ES-I3 (cell line): Measurements from ENCODE around the gene CDK17.

ENCODE experiments used
- H3K36me3 ChIP-seq: 2 replicates; pipeline ENCODE4 v1.6.1; 2013; ENCODE audit warnings: mild to moderate bottlenecking, low read length, control low read depth, moderate library complexity; ENCODE audit not compliant: insufficient read depth
- H3K4me1 ChIP-seq: 2 replicates; pipeline ENCODE4 v1.6.1; 2013; ENCODE audit warnings: mild to moderate bottlenecking, control low read depth, low read length; ENCODE audit not compliant: insufficient read depth
- H3K9ac ChIP-seq: 2 replicates; pipeline ENCODE4 v1.6.1; 2013; ENCODE audit warnings: low read depth, mild to moderate bottlenecking, low read length, moderate library complexity
- H3K9me3 ChIP-seq: 2 replicates; pipeline ENCODE4 v1.6.1; 2013; ENCODE audit warnings: mild to moderate bottlenecking, low read length, moderate library complexity; ENCODE audit not compliant: control insufficient read depth, insufficient read depth

Gene CDK17

GRCh38 chr12:96294831-96295230 is 105.4 kb downstream of the CDK17 start:
- Histone ChIP-seq H3K9ac (no peak overlapping the region), H3K4me1 (no peaks in the 10 kb centered on the region), H3K36me3 (peaks cover 2% of the 10 kb centered on the region; the same call in 1 of the 2 replicates), H3K9me3 (no peaks in the 10 kb centered on the region)

- H3K36me3 ChIP-seq, result peaks cover 6% of the 10 kb centered on the region; the same call in 1 of the 2 replicates
- H3K9ac ChIP-seq, result no peak overlapping the region
- no peaks in the 10 kb centered on the region for H3K9me3 ChIP-seq
- H3K4me1 ChIP-seq, result no peaks in the 10 kb centered on the region
These were observed 107.1 kb downstream of the CDK17 start for GRCh38 chr12:96293093-96293492.

- no peak overlapping the region for H3K9ac ChIP-seq
- H3K36me3 ChIP-seq, result peaks cover 4% of the 10 kb centered on the region; the same call in 1 of the 2 replicates
- no peaks in the 10 kb centered on the region for H3K9me3 ChIP-seq
- H3K4me1 ChIP-seq, result no peaks in the 10 kb centered on the region
These were observed 111.2 kb downstream of the CDK17 start for GRCh38 chr12:96289067-96289466.

- no peaks in the 10 kb centered on the region for H3K4me1 ChIP-seq
- H3K9me3 ChIP-seq, result no peaks in the 10 kb centered on the region
- peaks cover 4% of the 10 kb centered on the region; the same call in 1 of the 2 replicates for H3K36me3 ChIP-seq
These were observed 115.1 kb downstream of the CDK17 start for GRCh38 chr12:96285158-96285557.

GRCh38 chr12:96274331-96274730 is 125.9 kb downstream of the CDK17 start:
- Histone ChIP-seq H3K9me3 (no peaks in the 10 kb centered on the region; the same call in 1 of the 2 replicates), H3K9ac (no peak overlapping the region), H3K36me3 (peaks cover 4% of the 10 kb centered on the region), H3K4me1 (no peaks in the 10 kb centered on the region)

More at GRCh38 chr12:96285158-96285557, 115.1 kb downstream of the CDK17 start:
- H3K9ac ChIP-seq, result no peak overlapping the region

- Histone ChIP-seq H3K36me3 (peaks cover 4% of the 10 kb centered on the region), H3K4me1 (no peaks in the 10 kb centered on the region), H3K9ac (no peak overlapping the region), H3K9me3 (no peaks in the 10 kb centered on the region; the same call in 1 of the 2 replicates)
These were observed 128.6 kb downstream of the CDK17 start for GRCh38 chr12:96271469-96272199.

GRCh38 chr12:96266238-96266637 is 134.0 kb downstream of the CDK17 start:
- H3K4me1 ChIP-seq, result no peaks in the 10 kb centered on the region
- H3K9ac ChIP-seq, result no peak overlapping the region
- no peaks in the 10 kb centered on the region for H3K36me3 ChIP-seq
- H3K9me3 ChIP-seq, result no peaks in the 10 kb centered on the region

GRCh38 chr12:96265836-96266235 is 134.4 kb downstream of the CDK17 start:
- Histone ChIP-seq H3K36me3 (no peaks in the 10 kb centered on the region), H3K9ac (no peak overlapping the region), H3K4me1 (no peaks in the 10 kb centered on the region), H3K9me3 (no peaks in the 10 kb centered on the region)

- H3K36me3 ChIP-seq, result no peaks in the 10 kb centered on the region
- H3K9me3 ChIP-seq, result no peaks in the 10 kb centered on the region
- H3K4me1 ChIP-seq, result no peaks in the 10 kb centered on the region
- no peak overlapping the region for H3K9ac ChIP-seq
These were observed 134.8 kb downstream of the CDK17 start for GRCh38 chr12:96265400-96265799.

GRCh38 chr12:96263449-96263902 is 136.8 kb downstream of the CDK17 start:
- H3K9ac ChIP-seq, result no peak overlapping the region
- no peaks in the 10 kb centered on the region for H3K9me3 ChIP-seq
- H3K4me1 ChIP-seq, result peaks cover 1% of the 10 kb centered on the region; the same call in 1 of the 2 replicates
- H3K36me3 ChIP-seq, result no peaks in the 10 kb centered on the region

- Histone ChIP-seq H3K4me1 (peaks cover 6% of the 10 kb centered on the region), H3K9me3 (no peaks in the 10 kb centered on the region), H3K36me3 (no peaks in the 10 kb centered on the region), H3K9ac (no peak overlapping the region)
These were observed 138.7 kb downstream of the CDK17 start for GRCh38 chr12:96261557-96261956.

- Histone ChIP-seq H3K9ac (no peak overlapping the region), H3K36me3 (no peaks in the 10 kb centered on the region), H3K9me3 (no peaks in the 10 kb centered on the region), H3K4me1 (peaks cover 6% of the 10 kb centered on the region)
These were observed 139.6 kb downstream of the CDK17 start for GRCh38 chr12:96260644-96261043.

- H3K36me3 ChIP-seq, result no peaks in the 10 kb centered on the region
- peaks cover 6% of the 10 kb centered on the region for H3K4me1 ChIP-seq
- no peak overlapping the region for H3K9ac ChIP-seq
- H3K9me3 ChIP-seq, result no peaks in the 10 kb centered on the region
These were observed 140.0 kb downstream of the CDK17 start for GRCh38 chr12:96260231-96260630.

GRCh38 chr12:96258104-96258961 is 141.9 kb downstream of the CDK17 start:
- Histone ChIP-seq H3K36me3 (no peaks in the 10 kb centered on the region), H3K9me3 (no peaks in the 10 kb centered on the region), H3K9ac (no peak overlapping the region), H3K4me1 (peaks cover 6% of the 10 kb centered on the region)
